ENCODE results near the gene MAP3K20. TPM values are rescaled to one million over a fixed set of nuclear protein-coding genes. Genes with fewer than 3 reads are reported as not detected.

MAP3K20 gene
- total RNA-seq (2022; extraction: Qiagen RNA extraction) = 25.6 to 36.2 TPM (median 31.0 TPM) in 5 replicates

DNA sequence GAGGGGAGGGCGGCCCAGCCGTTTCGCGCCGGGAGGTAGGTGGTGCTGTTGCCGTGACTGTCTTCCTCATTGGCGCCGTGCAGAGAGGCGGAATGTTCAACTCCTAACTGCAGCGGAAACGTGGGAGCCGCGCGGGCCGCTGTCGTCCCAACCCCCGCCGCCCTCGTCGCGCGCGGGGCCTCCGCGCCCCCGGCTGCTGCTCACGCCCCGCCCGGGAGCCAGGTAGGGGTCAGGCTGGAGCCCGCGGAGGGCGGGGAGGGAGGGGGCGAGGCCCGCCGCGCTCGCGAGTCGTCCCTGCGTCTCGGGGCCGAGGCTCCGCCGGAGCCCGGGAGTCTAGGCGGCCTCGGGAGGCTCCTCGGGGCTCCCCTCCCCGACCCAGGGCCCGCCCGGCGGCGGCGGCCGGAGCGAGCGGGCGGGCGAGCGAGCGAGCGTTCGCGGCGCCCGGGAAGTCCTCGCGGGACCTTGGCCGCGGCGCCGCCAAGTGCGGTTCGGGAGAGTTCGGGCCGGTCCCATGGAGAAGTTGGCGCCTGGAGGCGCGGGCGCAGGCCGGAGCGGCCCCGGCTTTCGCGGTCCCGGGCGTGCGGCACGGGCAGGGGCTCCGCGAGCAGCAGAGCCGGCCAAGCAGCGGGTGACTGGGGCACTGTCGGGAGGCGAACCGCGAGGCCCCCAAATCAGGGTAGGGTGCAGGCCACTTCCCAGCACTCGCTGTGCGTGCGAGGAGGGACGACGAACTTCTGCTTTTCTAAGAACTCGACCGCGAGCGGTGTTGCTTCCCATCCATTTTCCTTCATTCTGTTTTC, at the start of gene MAP3K20:
MAP3K20 (plus strand) TSS at position 66 of the 800 bp plus-strand sequence. CDS start 15,186 bp downstream, outside the sequence.

